Heart left ventricle (tissue), 13 donors: ENCODE results near the gene ITGAV.

Source experiments
- CTCF ChIP-seq, 12 donors: fragments of 200-600 bp; sonication (generic) in 4 of 12; IDR thresholded peaks; one replicate each; pipeline versions ENCODE4 v1.5.0 to v1.8.0; 2018 to 2022; ENCODE audit warnings: antibody characterized with exemption in 12 of 12, mild to moderate bottlenecking in 5 of 12
- POLR2A ChIP-seq, 2 donors: fragments of 450-650 bp; IDR thresholded peaks; one replicate each; pipeline ENCODE4 v1.6.1; 2017; ENCODE audit warnings: antibody characterized with exemption in 2 of 2, mild to moderate bottlenecking in 2 of 2, moderate library complexity in 2 of 2
- donor health status: ischemic (EF 13 %, LVEDD 7.1; RV severe dilation, severe dysfunction).
- donor health status: DM: no; HTN: yes; CAD: no.
- donor health status: DM: no; HTN: no; CAD: no.
- donor health status: ischemic (EF 25% LVEDD 6.9; RV normal size, moderate dysfunction).
- donor health status: ischemic (EF 25% LVEDD 5.7; RV mildly dilated, moderate dysfunction).
- donor health status: ischemic (EF 35%, LVEDD 5.7; RV mildly dilated, moderate dysfunction).
- donor health status: nonischemic (EF 11% LVEDD 7.7; RV severe dilation, severe dysfunction).
- donor health status: DM: yes; HTN: yes; CAD: no.
- donor health status: PGD.
- donor health status: ischemic (EF 29% LVEDD 5.4; RV normal size, mild dysfunction).
- donor health status: nonischemic (EF 23%, LVEDD 6.1; RV moderate dilation, normal function).

DNA sequence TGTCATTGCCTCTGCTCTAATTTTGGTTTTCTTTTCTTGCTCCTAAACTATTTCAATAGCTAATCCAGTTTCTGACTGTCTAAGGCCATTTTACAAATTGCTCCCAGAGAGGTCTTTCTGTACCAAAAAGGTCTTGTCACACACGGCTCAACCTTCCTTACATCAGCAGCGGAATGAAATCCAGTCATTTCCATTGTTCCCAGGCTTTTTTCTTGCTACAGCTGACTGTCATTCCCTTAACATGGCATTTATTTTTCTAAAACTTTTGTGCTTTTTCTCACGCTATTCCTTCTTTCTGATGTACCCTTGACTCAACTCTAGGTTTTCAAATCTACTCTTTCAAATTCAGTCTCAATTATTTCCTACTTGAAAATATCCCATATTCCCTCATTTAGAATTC is 128.3 kb downstream of the ITGAV start:
- TF ChIP-seq CTCF (IDR thresholded peaks at IDR 0.05) (no peak), POLR2A (IDR thresholded peaks at IDR 0.05) (no peak)
